Mucosa of rectum (tissue), 2 donors: ENCODE results near the gene FHIT.
"Not testable (repeated sequence)": the region's sequence is repeated elsewhere in the genome, so short reads cannot be mapped to it uniquely, and the experiment has no call there.

Experiments
- H3K27ac ChIP-seq, 2 donors: one replicate each; pipeline ENCODE4 v1.7.0; 2013; ENCODE audit warnings: inconsistent platforms in 2 of 2, low read depth in 2 of 2, low read length in 2 of 2
- H3K27me3 ChIP-seq, 2 donors: one replicate each; pipeline ENCODE4 v1.7.0; 2013; ENCODE audit warnings: low read length in 2 of 2; ENCODE audit not compliant: control insufficient read depth in 2 of 2, insufficient read depth in 2 of 2
- H3K36me3 ChIP-seq, 2 donors: one replicate each; pipeline ENCODE4 v1.7.0; 2013; ENCODE audit warnings: low read length in 2 of 2; ENCODE audit not compliant: control insufficient read depth in 2 of 2, insufficient read depth in 2 of 2
- H3K4me1 ChIP-seq, 2 donors: one replicate each; pipeline ENCODE4 v1.7.0; 2013; ENCODE audit warnings: low read length in 2 of 2, mild to moderate bottlenecking in 1 of 2; ENCODE audit not compliant: control insufficient read depth in 2 of 2, insufficient read depth in 2 of 2
- H3K4me3 ChIP-seq, 2 donors: one replicate each; pipeline ENCODE4 v1.7.0; 2013; ENCODE audit warnings: low read length in 2 of 2
- H3K9ac ChIP-seq, 2 donors: one replicate each; pipeline ENCODE4 v1.7.0; 2013; ENCODE audit warnings: low read length in 2 of 2, low read depth in 1 of 2, mild to moderate bottlenecking in 1 of 2
- H3K9me3 ChIP-seq, 2 donors: one replicate each; pipeline ENCODE4 v1.7.0; 2013; ENCODE audit warnings: low read length in 2 of 2; ENCODE audit not compliant: control insufficient read depth in 2 of 2
- donor health status: healthy.
- donor health status: Normal muscosa, but diverticular disease.

FHIT gene

GRCh38 chr3:61015859-61016258, 235.4 kb downstream of the FHIT start:
- H3K4me1 ChIP-seq, result no peaks in the 10 kb centered on the region
- no peak overlapping the region for H3K4me3 ChIP-seq
- H3K27ac ChIP-seq, result no peak overlapping the region
- no peaks in the 10 kb centered on the region for H3K36me3 ChIP-seq
- no peak overlapping the region for H3K9ac ChIP-seq
- no peaks in the 10 kb centered on the region for H3K9me3 ChIP-seq
- H3K27me3 ChIP-seq, result no peaks in the 10 kb centered on the region

- H3K27ac ChIP-seq, result no peak overlapping the region
- H3K9ac ChIP-seq, result no peak overlapping the region
- H3K4me3 ChIP-seq, result no peak overlapping the region
- H3K36me3 ChIP-seq, result no peaks in the 10 kb centered on the region
- no peaks in the 10 kb centered on the region for H3K27me3 ChIP-seq
- H3K4me1 ChIP-seq, result no peaks in the 10 kb centered on the region
- no peaks in the 10 kb centered on the region for H3K9me3 ChIP-seq
Observed at GRCh38 chr3:61015408-61015807, 235.8 kb downstream of the FHIT start.

- Histone ChIP-seq H3K36me3 (no peaks in the 10 kb centered on the region), H3K9me3 (no peaks in the 10 kb centered on the region), H3K4me3 (no peak overlapping the region), H3K4me1 (no peaks in the 10 kb centered on the region), H3K27ac (no peak overlapping the region), H3K9ac (no peak overlapping the region), H3K27me3 (no peaks in the 10 kb centered on the region)
Observed at GRCh38 chr3:61008998-61009380, 242.3 kb downstream of the FHIT start.

GRCh38 chr3:61008153-61008997, 242.9 kb downstream of the FHIT start:
- Histone ChIP-seq H3K4me1 (no peaks in the 10 kb centered on the region), H3K4me3 (no peak overlapping the region), H3K27ac (no peak overlapping the region)

GRCh38 chr3:61005591-61005990, 245.7 kb downstream of the FHIT start:
- Histone ChIP-seq H3K9ac (no peak overlapping the region), H3K27ac (no peak overlapping the region), H3K27me3 (no peaks in the 10 kb centered on the region), H3K9me3 (no peaks in the 10 kb centered on the region), H3K4me1 (no peaks in the 10 kb centered on the region), H3K36me3 (no peaks in the 10 kb centered on the region), H3K4me3 (no peak overlapping the region)

More at GRCh38 chr3:61008153-61008997, 242.9 kb downstream of the FHIT start:
- no peaks in the 10 kb centered on the region for H3K36me3 ChIP-seq
- H3K9ac ChIP-seq, result no peak overlapping the region
- H3K27me3 ChIP-seq, result no peaks in the 10 kb centered on the region
- no peaks in the 10 kb centered on the region for H3K9me3 ChIP-seq

GRCh38 chr3:60998858-60999257, 252.4 kb downstream of the FHIT start:
- no peak overlapping the region for H3K4me3 ChIP-seq
- H3K4me1 ChIP-seq, result no peaks in the 10 kb centered on the region
- no peak overlapping the region for H3K9ac ChIP-seq
- no peak overlapping the region for H3K27ac ChIP-seq
- H3K27me3 ChIP-seq, result no peaks in the 10 kb centered on the region
- no peaks in the 10 kb centered on the region for H3K9me3 ChIP-seq
- no peaks in the 10 kb centered on the region for H3K36me3 ChIP-seq

GRCh38 chr3:60992395-60992794, 258.9 kb downstream of the FHIT start:
- no peak overlapping the region for H3K9ac ChIP-seq
- no peak overlapping the region for H3K27ac ChIP-seq
- no peaks in the 10 kb centered on the region for H3K9me3 ChIP-seq
- H3K4me1 ChIP-seq, result no peaks in the 10 kb centered on the region
- H3K4me3 ChIP-seq, result no peak overlapping the region
- H3K27me3 ChIP-seq, result no peaks in the 10 kb centered on the region
- no peaks in the 10 kb centered on the region for H3K36me3 ChIP-seq

GRCh38 chr3:60990442-60990730, 260.9 kb downstream of the FHIT start:
- no peak overlapping the region for H3K4me3 ChIP-seq
- no peaks in the 10 kb centered on the region for H3K4me1 ChIP-seq
- no peak overlapping the region for H3K9ac ChIP-seq
- H3K36me3 ChIP-seq, result no peaks in the 10 kb centered on the region
- no peaks in the 10 kb centered on the region for H3K27me3 ChIP-seq
- H3K27ac ChIP-seq, result no peak overlapping the region
- H3K9me3 ChIP-seq, result no peaks in the 10 kb centered on the region

- no peaks in the 10 kb centered on the region for H3K27me3 ChIP-seq
- H3K36me3 ChIP-seq, result no peaks in the 10 kb centered on the region
- H3K4me1 ChIP-seq, result no peaks in the 10 kb centered on the region
- no peaks in the 10 kb centered on the region for H3K9me3 ChIP-seq
- H3K4me3 ChIP-seq, result no peak overlapping the region
- no peak overlapping the region for H3K27ac ChIP-seq
- no peak overlapping the region for H3K9ac ChIP-seq
Observed at GRCh38 chr3:60989626-60990441, 261.4 kb downstream of the FHIT start.

- not testable (repeated sequence) for H3K36me3 ChIP-seq, H3K4me1 ChIP-seq, H3K27ac ChIP-seq, H3K4me3 ChIP-seq, H3K9me3 ChIP-seq, H3K9ac ChIP-seq, H3K27me3 ChIP-seq
Observed at GRCh38 chr3:60987191-60987590, 264.1 kb downstream of the FHIT start.
